Measurements from ENCODE around the gene LAIR2.

LAIR2 gene

GRCh38 chr19:54461210-54461609, 41.4 kb upstream of the LAIR2 start:
- TF ChIP-seq CTCF (IDR thresholded peaks at IDR 0.05; ENCODE audit: borderline replicate concordance, extremely low read depth, low read length, poor library complexity, severe bottlenecking) (no peak), EZH2 (IDR thresholded peaks at IDR 0.05; ENCODE audit: borderline replicate concordance, low read depth, low read length, severe bottlenecking) (no peak)
- Histone ChIP-seq H3K9me3 (ENCODE audit: insufficient read depth, low read length, severe bottlenecking) (no peaks in the 10 kb centered on the region), H3K4me1 (ENCODE audit: insufficient read depth, low read length) (peaks cover 16% of the 10 kb centered on the region), H3K4me2 (ENCODE audit: insufficient read depth, low read length) (no peak overlapping the region), H3K36me3 (ENCODE audit: insufficient read depth, low read length) (peaks cover 65% of the 10 kb centered on the region), H4K20me1 (ENCODE audit: insufficient read depth, low read length) (peaks cover 66% of the 10 kb centered on the region), H3K27ac (ENCODE audit: low read length) (no peak overlapping the region), H3K9ac (ENCODE audit: low read depth, low read length) (no peak overlapping the region), H3K27me3 (ENCODE audit: insufficient read depth, low read length, poor library complexity) (no peaks in the 10 kb centered on the region), H3K4me3 (ENCODE audit: low read depth in 1 of 2, low read length in 2 of 2) (no peak overlapping the region), H3K79me2 (ENCODE audit: insufficient read depth, low read length) (peaks cover 17% of the 10 kb centered on the region; the same call in 1 of the 2 replicates), H2AFZ (ENCODE audit: low read depth, low read length) (no peak overlapping the region)
- DNase-seq: no peak
- ATAC-seq (ENCODE audit: insufficient read depth, low read depth): no peak

- Histone ChIP-seq H3K79me2 (ENCODE audit: insufficient read depth, low read length) (peaks cover 17% of the 10 kb centered on the region; the same call in 1 of the 2 replicates), H3K4me2 (ENCODE audit: insufficient read depth, low read length) (no peak overlapping the region), H3K4me3 (ENCODE audit: low read depth in 1 of 2, low read length in 2 of 2) (no peak overlapping the region), H3K36me3 (ENCODE audit: insufficient read depth, low read length) (peaks cover 61% of the 10 kb centered on the region), H2AFZ (ENCODE audit: low read depth, low read length) (no peak overlapping the region), H3K4me1 (ENCODE audit: insufficient read depth, low read length) (peaks cover 16% of the 10 kb centered on the region), H3K9me3 (ENCODE audit: insufficient read depth, low read length, severe bottlenecking) (no peaks in the 10 kb centered on the region), H3K27me3 (ENCODE audit: insufficient read depth, low read length, poor library complexity) (no peaks in the 10 kb centered on the region), H4K20me1 (ENCODE audit: insufficient read depth, low read length) (peaks cover 62% of the 10 kb centered on the region), H3K27ac (ENCODE audit: low read length) (no peak overlapping the region), H3K9ac (ENCODE audit: low read depth, low read length) (no peak overlapping the region)
- ATAC-seq (ENCODE audit: insufficient read depth, low read depth) (no peak), DNase-seq (no peak)
- TF ChIP-seq EZH2 (IDR thresholded peaks at IDR 0.05; ENCODE audit: borderline replicate concordance, low read depth, low read length, severe bottlenecking): no peak
- no peak for TF ChIP-seq CTCF (IDR thresholded peaks at IDR 0.05; ENCODE audit: borderline replicate concordance, extremely low read depth, low read length, poor library complexity, severe bottlenecking)
Observed at GRCh38 chr19:54461613-54462012, 41.0 kb upstream of the LAIR2 start.

- peaks cover 16% of the 10 kb centered on the region for H3K4me1 ChIP-seq (ENCODE audit: insufficient read depth, low read length)
- peaks cover 57% of the 10 kb centered on the region for H4K20me1 ChIP-seq (ENCODE audit: insufficient read depth, low read length)
- H3K36me3 ChIP-seq (ENCODE audit: insufficient read depth, low read length): peaks cover 55% of the 10 kb centered on the region
- H3K27ac ChIP-seq (ENCODE audit: low read length): no peak overlapping the region
- H3K27me3 ChIP-seq (ENCODE audit: insufficient read depth, low read length, poor library complexity): no peaks in the 10 kb centered on the region
- H3K9ac ChIP-seq (ENCODE audit: low read depth, low read length): no peak overlapping the region
- no peak for DNase-seq
- TF ChIP-seq EZH2 (IDR thresholded peaks at IDR 0.05; ENCODE audit: borderline replicate concordance, low read depth, low read length, severe bottlenecking) (no peak), CTCF (IDR thresholded peaks at IDR 0.05; ENCODE audit: borderline replicate concordance, extremely low read depth, low read length, poor library complexity, severe bottlenecking) (no peak)
- no peak overlapping the region for H3K4me2 ChIP-seq (ENCODE audit: insufficient read depth, low read length)
- no peak overlapping the region for H2AFZ ChIP-seq (ENCODE audit: low read depth, low read length)
- ATAC-seq (ENCODE audit: insufficient read depth, low read depth): peak; percentile 7; the same call in 1 of the 3 replicates
- H3K79me2 ChIP-seq (ENCODE audit: insufficient read depth, low read length): peaks cover 14% of the 10 kb centered on the region; the same call in 1 of the 2 replicates
- H3K9me3 ChIP-seq (ENCODE audit: insufficient read depth, low read length, severe bottlenecking): no peaks in the 10 kb centered on the region
- no peak overlapping the region for H3K4me3 ChIP-seq (ENCODE audit: low read depth in 1 of 2, low read length in 2 of 2)
Observed at GRCh38 chr19:54462047-54462654, 40.5 kb upstream of the LAIR2 start.
